ENCODE data around the gene PACS2.

The PACS2 gene

DNA sequence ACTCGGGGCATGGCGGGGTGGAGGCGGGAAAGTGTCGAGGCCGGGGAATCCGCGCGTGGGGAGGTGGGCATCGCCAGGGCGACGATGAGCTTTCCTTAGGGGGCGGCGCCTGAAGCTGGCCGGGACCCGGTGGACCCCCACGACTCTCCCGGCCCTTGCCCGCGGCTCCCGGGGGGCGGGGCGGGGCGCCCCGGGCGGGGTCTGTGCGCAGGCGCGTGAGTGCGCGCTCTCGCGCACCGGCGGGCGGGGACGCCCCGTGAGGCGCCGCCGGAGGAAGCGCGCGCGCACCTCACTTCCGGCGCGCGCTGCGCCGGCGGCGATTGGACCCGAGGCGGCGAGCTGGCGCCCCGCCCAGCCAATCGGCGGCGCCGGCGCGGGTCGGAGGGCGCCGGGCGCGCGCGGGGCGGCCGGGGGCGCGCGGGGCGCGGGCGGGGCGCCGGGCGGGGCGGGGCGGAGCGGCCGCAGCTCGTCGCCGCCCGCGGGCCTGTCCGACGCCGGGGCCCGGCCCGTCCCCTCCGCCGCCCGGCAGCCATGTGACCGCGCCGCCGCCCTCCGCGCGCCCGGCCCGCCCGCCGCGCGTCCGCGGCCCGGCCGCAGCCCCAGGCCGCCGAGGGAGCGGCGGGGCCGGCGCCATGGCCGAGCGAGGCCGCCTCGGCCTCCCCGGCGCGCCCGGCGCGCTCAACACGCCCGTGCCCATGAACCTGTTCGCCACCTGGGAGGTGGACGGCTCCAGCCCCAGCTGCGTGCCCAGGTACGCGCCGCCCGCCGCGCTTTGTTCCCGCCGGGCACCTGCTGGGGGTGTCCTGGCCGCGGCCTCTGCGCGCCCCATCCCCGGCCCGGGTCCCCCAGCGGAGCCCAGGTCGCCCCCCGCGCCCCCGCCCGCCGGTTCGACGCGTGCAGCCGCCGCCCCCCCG, at the start of gene PACS2:
Gene PACS2 (plus strand): TSS at position 462 of the 914 bp plus-strand sequence. CDS start 171 bp downstream, at position 633.
- no peak within 1 kb of the TSS for H3K27ac ChIP-seq
- H3K4me3 ChIP-seq (ENCODE audit: low read depth, low read length), result peak within 1 kb of the TSS; percentile 68
- TF ChIP-seq, protein P1, sequence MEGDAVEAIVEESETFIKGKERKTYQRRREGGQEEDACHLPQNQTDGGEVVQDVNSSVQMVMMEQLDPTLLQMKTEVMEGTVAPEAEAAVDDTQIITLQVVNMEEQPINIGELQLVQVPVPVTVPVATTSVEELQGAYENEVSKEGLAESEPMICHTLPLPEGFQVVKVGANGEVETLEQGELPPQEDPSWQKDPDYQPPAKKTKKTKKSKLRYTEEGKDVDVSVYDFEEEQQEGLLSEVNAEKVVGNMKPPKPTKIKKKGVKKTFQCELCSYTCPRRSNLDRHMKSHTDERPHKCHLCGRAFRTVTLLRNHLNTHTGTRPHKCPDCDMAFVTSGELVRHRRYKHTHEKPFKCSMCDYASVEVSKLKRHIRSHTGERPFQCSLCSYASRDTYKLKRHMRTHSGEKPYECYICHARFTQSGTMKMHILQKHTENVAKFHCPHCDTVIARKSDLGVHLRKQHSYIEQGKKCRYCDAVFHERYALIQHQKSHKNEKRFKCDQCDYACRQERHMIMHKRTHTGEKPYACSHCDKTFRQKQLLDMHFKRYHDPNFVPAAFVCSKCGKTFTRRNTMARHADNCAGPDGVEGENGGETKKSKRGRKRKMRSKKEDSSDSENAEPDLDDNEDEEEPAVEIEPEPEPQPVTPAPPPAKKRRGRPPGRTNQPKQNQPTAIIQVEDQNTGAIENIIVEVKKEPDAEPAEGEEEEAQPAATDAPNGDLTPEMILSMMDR (IDR thresholded peaks at IDR 0.05; ENCODE audit: low read depth, low read length, missing control alignments), result no peak
- no peak for DNase-seq
- no peaks in the 10 kb centered on the region for H3K36me3 ChIP-seq (replicated peaks)
- no peaks in the 10 kb centered on the region for H3K27me3 ChIP-seq (replicated peaks)
- in situ Hi-C loops (cut with HindIII; ENCODE audit: low pct_ligation_motif_present, low sequenced_read_pairs), result no loop called here

DNA sequence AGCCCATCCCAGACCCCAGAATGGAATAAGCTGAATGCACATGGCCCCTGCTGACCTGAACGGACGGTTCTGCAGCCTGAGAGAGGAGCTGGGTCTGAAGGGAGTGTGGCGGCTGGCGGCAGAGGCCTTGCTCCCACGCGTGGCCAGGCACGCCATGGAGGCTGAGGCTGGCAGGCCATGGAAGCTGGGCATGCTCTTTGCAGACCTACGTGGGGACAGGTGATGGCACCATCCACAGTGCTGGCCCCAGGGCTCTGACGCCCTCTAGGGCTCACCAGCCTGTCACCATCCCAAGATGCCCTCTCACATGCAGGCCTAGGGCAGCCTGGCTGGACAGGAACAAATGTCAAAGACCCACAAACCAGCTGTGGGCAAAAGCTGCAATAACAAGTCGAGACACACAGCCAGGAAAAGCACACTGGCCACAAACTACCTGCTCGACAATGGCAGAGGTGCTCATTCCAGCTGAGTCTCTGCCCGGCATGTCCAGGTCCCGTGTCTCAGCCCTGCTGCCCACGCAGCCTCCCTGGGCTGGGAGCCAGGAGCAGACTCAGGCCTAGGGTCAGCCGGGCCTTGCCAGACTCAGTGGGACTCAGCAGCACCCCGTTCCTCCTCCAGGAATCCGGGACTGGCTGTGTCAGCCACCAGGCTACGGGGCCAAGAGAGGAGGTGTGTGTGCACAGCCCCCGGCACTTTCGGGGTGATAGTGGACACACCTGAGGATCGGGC, 46.6 kb upstream of the PACS2 start:
- DNase-seq, result no peak

DNA sequence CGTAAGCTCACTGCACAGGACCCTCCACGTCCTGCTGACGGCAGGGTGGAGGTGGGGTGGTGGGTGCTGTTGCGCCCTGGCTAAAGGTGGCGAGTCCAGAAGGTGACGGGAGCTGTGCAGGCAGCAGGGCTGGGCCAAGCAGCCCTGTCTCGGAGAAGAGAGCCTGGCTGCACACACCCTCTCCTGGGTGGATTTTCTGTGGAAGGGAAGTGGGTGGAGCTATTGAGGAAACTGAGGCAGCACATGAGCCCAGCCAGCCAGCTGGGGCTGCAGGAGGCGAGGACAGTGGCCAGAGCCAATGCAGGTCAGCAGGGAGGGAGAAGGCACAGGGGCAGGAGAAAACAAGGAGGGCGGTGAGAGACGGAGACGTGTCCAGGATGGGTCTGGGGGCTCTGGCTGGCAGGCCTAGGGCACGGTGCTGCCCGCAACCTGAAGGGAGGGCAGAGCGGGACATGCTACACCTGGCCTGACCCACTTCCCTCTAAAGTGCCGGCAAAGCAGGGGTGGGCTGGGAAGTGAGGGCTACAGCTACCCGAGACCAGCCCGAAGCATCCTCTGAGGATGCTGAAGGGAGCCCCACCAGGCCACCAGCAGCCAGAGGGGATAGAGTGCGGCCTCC, 45.7 kb upstream of the PACS2 start:
- no peak for DNase-seq
- in situ Hi-C loops (cut with HindIII; ENCODE audit: low pct_ligation_motif_present, low sequenced_read_pairs), result no loop called here
- Histone ChIP-seq H3K27ac (no peak overlapping the region), H3K36me3 (replicated peaks) (no peaks in the 10 kb centered on the region), H3K4me3 (ENCODE audit: low read depth, low read length) (no peak overlapping the region), H3K27me3 (replicated peaks) (no peaks in the 10 kb centered on the region)
- TF ChIP-seq, protein P1 (IDR thresholded peaks at IDR 0.05; ENCODE audit: low read depth, low read length, missing control alignments), result no peak

More for the DNA sequence above, 46.6 kb upstream of the PACS2 start:
- H3K36me3 ChIP-seq (replicated peaks), result no peaks in the 10 kb centered on the region
- in situ Hi-C loops (cut with HindIII; ENCODE audit: low pct_ligation_motif_present, low sequenced_read_pairs), result no loop called here
- TF ChIP-seq, protein P1 (IDR thresholded peaks at IDR 0.05; ENCODE audit: low read depth, low read length, missing control alignments), result no peak
- H3K27me3 ChIP-seq (replicated peaks), result no peaks in the 10 kb centered on the region
- no peak overlapping the region for H3K4me3 ChIP-seq (ENCODE audit: low read depth, low read length)
- H3K27ac ChIP-seq, result no peak overlapping the region

DNA sequence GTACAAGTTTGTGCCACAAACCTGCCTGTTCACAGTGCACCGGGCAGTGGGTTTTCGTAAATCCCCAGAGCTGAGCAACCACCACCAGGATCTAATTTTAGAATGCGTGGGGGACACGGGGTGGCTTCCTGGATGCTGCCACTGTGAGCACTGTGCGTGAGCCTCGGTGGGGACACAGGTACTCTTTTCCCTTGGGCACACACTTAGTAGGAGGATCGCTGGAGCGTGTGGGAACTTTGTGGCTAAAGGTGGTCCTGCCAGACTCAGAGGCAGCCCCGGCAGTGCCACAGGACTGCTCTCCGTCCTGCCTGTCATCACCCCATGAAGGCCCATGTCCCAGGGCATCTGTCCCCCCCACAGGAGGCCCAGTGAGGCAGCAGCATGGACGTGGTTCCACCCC, 45.1 kb upstream of the PACS2 start:
- Histone ChIP-seq H3K4me3 (ENCODE audit: low read depth, low read length) (no peak overlapping the region), H3K36me3 (replicated peaks) (no peaks in the 10 kb centered on the region), H3K27me3 (replicated peaks) (no peaks in the 10 kb centered on the region), H3K27ac (no peak overlapping the region)
- no peak for DNase-seq
- TF ChIP-seq, protein P1 (IDR thresholded peaks at IDR 0.05; ENCODE audit: low read depth, low read length, missing control alignments), result no peak
- in situ Hi-C loops (cut with HindIII; ENCODE audit: low pct_ligation_motif_present, low sequenced_read_pairs), result no loop called here

DNA sequence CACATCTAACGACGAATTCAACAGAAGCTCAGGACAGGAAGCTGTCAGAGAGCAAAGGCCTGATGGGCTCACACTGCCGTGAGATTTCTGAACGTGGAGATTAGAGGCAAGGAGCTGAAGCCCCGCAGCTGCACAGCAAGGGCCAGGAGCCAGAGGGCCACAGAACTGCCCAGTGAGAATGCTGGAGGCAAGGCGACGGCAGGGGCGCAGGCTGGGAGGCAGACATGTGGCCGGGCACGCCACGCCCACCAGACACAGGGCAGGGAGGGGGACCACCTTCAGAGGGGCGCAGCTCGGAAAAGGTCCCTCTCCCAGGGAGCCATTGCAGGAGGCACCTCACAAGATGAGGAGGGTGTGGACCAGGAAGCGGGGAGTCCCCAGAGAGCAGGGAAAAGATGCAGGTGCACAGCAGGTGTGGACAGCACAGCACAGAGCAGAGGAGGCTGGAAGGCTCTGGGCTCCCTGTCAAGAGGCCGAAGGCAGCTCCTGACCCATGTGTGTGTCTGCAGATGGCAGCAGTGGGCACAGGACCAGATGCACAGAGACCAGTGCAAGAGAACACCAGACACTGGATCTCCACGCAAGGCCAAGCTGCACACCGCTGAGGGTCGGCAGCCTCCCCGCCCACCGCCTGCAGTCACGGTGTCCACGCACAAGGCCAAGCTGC, 43.2 kb upstream of the PACS2 start:
- in situ Hi-C loops (cut with HindIII; ENCODE audit: low pct_ligation_motif_present, low sequenced_read_pairs), result no loop called here
- Histone ChIP-seq H3K36me3 (replicated peaks) (no peaks in the 10 kb centered on the region), H3K4me3 (ENCODE audit: low read depth, low read length) (no peak overlapping the region), H3K27me3 (replicated peaks) (no peaks in the 10 kb centered on the region), H3K27ac (no peak overlapping the region)
- DNase-seq, result no peak
- TF ChIP-seq, protein P1 (IDR thresholded peaks at IDR 0.05; ENCODE audit: low read depth, low read length, missing control alignments), result no peak

Data from brain microvascular endothelial cell (primary cell).